HS-27A (cell line): Measurements from ENCODE around the gene NOL6.
A peak's percentile ranks its signal among the peaks of the same experiment; 100 is the strongest.
"Not testable (repeated sequence)": the region's sequence is repeated elsewhere in the genome, so short reads cannot be mapped to it uniquely, and the experiment has no call there.

Experiments
- DNase-seq: peaks from one replicate; pipeline ENCODE4 v3.0.0-alpha.2; 2012; ENCODE audit warnings: low read depth, missing footprints

Gene NOL6

GRCh38 chr9:33473643-33474352, at the start of gene NOL6:
Gene NOL6 (minus strand): TSS chr9:33473924. CDS start chr9:33473842, 82 bp downstream.
- DNase-seq = peak; percentile 100

GRCh38 chr9:33521861-33522260, 48.1 kb upstream of the NOL6 start:
- not testable (repeated sequence) for DNase-seq

- DNase-seq = peak; percentile 39
These were observed 44.3 kb upstream of the NOL6 start for GRCh38 chr9:33517934-33518577.

GRCh38 chr9:33517373-33517772, 43.6 kb upstream of the NOL6 start:
- peak; percentile 22 for DNase-seq

GRCh38 chr9:33516397-33516796, 42.7 kb upstream of the NOL6 start:
- not testable (repeated sequence) for DNase-seq

- DNase-seq = not testable (repeated sequence)
These were observed 41.7 kb upstream of the NOL6 start for GRCh38 chr9:33515342-33515995.

GRCh38 chr9:33512535-33512934, 38.8 kb upstream of the NOL6 start:
- DNase-seq = not testable (repeated sequence)

GRCh38 chr9:33511184-33511517, 37.4 kb upstream of the NOL6 start:
- not testable (repeated sequence) for DNase-seq

- peak; percentile 59 for DNase-seq
These were observed 36.8 kb upstream of the NOL6 start for GRCh38 chr9:33510262-33511183.

GRCh38 chr9:33506626-33507370, 33.1 kb upstream of the NOL6 start:
- peak; percentile 96 for DNase-seq

- DNase-seq = no peak
These were observed 24.7 kb upstream of the NOL6 start for GRCh38 chr9:33498387-33498786.

GRCh38 chr9:33493819-33494218, 20.1 kb upstream of the NOL6 start:
- DNase-seq = not testable (repeated sequence)

GRCh38 chr9:33489066-33489465, 15.3 kb upstream of the NOL6 start:
- DNase-seq = no peak

GRCh38 chr9:33485312-33485711, 11.6 kb upstream of the NOL6 start:
- not testable (repeated sequence) for DNase-seq

- DNase-seq = no peak
These were observed 7.3 kb upstream of the NOL6 start for GRCh38 chr9:33480976-33481375.

GRCh38 chr9:33480106-33480505, 6.4 kb upstream of the NOL6 start:
- no peak for DNase-seq

GRCh38 chr9:33476503-33476902, 2.8 kb upstream of the NOL6 start:
- no peak for DNase-seq

- no peak for DNase-seq
These were observed 1.6 kb upstream of the NOL6 start for GRCh38 chr9:33475357-33475756.

GRCh38 chr9:33472881-33473615, 676 bp downstream of the NOL6 start:
- DNase-seq = no peak

- DNase-seq = no peak
These were observed 1.4 kb downstream of the NOL6 start for GRCh38 chr9:33472171-33472880.
